Measurements from ENCODE around the gene UBE2H. TPM values are rescaled to one million over a fixed set of nuclear protein-coding genes. Genes with fewer than 3 reads are reported as not detected.

The UBE2H gene
- total RNA-seq, 4 donors from 2014 or later: 89.3 to 95.8 (median 90.9) TPM

- TF ChIP-seq CTCF (IDR thresholded peaks at IDR 0.05; ENCODE audit: low read depth): no peak
Observed at GRCh38 chr7:129940329-129940728, 12.4 kb downstream of the UBE2H start.

GRCh38 chr7:129939881-129940280 lies 12.9 kb downstream of the UBE2H start:
- no peak for TF ChIP-seq CTCF (IDR thresholded peaks at IDR 0.05; ENCODE audit: low read depth)

GRCh38 chr7:129933627-129934026 lies 19.1 kb downstream of the UBE2H start:
- no peak for TF ChIP-seq CTCF (IDR thresholded peaks at IDR 0.05; ENCODE audit: low read depth)

GRCh38 chr7:129926618-129927017 lies 26.1 kb downstream of the UBE2H start:
- no peak for TF ChIP-seq CTCF (IDR thresholded peaks at IDR 0.05; ENCODE audit: low read depth)

GRCh38 chr7:129925416-129926002 lies 27.3 kb downstream of the UBE2H start:
- TF ChIP-seq CTCF (IDR thresholded peaks at IDR 0.05; ENCODE audit: low read depth): no peak

- no peak for TF ChIP-seq CTCF (IDR thresholded peaks at IDR 0.05; ENCODE audit: low read depth)
Observed at GRCh38 chr7:129924602-129925001, 28.2 kb downstream of the UBE2H start.

GRCh38 chr7:129923709-129924108 lies 29.1 kb downstream of the UBE2H start:
- no peak for TF ChIP-seq CTCF (IDR thresholded peaks at IDR 0.05; ENCODE audit: low read depth)
